GM18499 (cell line): Measurements from ENCODE around the gene TNFSF12.
A peak's percentile ranks its signal among the peaks of the same experiment; 100 is the strongest.
"Not testable (repeated sequence)": the region's sequence is repeated elsewhere in the genome, so short reads cannot be mapped to it uniquely, and the experiment has no call there.

Experiments used
- ATAC-seq: cut with Tn5 transposase; IDR thresholded peaks from one replicate; pipeline ENCODE4 v1.9.1; 2021; ENCODE audit warnings: moderate number of reproducible peaks; ENCODE audit not compliant: insufficient read depth, unreplicated experiment

Gene TNFSF12

DNA sequence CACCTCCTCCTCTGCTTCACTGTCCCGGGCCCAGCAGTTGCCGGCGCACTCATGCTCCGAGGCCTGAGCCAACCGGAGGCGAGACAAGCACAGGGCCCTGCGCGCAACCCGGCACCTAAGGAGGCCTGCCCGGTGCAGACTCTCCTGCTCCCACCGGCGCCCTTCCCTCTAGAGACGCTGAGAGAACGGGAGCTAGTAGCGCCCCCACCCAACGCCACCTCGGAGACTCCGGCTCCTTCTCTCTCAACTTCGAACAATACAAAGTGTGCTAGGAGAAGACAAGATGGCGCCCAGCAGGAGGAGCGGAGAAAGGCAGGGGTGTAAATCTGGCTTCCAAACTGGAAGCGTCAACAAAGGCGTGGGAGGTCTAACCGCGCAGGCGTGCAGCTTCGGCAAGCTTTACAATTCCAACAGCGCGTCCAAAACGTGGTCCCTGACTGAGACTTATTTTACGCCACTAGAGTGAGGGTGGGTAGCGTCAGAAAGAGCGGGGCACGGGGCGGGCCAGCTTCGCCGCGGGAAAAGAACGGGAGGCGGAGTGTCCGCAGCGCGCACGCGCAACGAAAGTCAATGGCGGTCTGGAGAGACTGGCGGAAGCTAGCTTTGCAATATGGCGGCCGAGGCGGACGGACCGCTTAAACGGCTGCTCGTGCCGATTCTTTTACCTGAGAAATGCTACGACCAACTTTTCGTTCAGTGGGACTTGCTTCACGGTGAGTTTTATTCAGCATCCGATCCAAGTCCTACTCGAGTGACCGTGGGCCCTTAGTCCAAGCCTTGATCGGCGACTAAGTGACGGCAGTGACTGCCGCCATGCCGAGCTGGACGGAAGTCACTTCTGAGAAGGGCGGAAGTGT, 34.6 kb downstream of the TNFSF12 start, which contains the start of gene MPDU1:
TSS of gene MPDU1 (plus strand) at position 600 of the 857 bp plus-strand sequence. CDS start at position 611, 11 bp downstream.
- peak; percentile 57 for ATAC-seq

DNA sequence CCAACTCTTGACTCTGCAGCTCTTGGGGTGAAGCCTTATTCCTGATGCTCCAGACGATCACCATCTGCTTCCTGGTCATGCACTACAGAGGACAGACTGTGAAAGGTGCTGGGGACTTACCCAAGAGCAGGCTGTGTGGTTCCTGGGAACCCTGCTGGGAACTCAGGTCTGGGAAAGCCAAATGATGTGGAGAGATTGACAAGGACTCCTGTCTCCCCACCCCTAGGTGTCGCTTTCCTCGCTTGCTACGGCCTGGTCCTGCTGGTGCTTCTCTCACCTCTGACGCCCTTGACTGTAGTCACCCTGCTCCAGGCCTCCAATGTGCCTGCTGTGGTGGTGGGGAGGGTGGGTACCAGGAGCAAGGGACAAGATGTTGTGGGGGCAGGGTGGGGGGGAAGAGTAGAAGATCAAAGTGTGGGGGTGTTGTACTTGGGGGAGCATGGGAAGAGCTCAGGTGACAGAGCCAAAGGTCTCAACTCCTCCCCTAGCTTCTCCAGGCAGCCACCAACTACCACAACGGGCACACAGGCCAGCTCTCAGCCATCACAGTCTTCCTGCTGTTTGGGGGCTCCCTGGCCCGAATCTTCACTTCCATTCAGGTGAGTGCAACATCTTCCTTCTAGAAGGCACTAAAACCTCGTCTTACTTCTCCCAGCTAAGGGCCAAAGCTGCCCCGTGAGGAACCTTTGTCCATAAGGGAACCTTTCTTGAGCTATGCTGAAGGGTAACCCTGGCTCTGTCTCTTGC, 38.0 kb downstream of the TNFSF12 start:
- no peak for ATAC-seq

DNA sequence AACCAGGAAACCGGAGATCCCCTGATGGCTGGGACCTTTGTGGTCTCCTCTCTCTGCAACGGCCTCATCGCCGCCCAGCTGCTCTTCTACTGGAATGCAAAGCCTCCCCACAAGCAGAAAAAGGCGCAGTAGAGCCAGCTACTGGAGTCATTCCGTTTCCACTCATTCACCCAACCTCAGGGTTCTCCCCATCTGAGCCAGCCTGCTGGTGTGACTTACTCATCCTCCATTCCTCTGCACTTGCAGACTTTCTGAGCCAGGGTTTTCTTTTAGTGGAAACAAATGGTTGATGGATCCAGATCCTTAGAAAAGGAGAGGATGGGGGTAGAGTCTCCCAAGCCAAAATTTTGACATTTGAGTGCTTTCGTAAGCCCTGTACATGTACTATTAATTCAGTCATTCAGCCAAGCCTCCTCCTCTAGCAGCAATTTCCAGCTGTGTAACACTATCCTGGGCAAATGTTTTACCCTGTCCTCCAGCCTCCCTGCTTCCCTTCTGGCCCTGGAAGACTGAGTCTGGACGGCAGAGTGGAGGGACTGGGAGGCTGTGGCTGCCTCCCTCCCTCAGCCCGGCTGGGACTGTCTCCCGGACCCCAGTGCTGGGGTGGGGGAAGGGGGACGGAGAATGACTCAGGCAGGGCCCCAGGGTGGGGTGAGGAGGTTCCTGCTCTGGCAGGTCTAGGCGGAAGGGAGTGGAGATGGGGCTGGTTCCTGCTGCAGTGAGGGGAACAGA, 38.7 kb downstream of the TNFSF12 start:
- no peak for ATAC-seq

DNA sequence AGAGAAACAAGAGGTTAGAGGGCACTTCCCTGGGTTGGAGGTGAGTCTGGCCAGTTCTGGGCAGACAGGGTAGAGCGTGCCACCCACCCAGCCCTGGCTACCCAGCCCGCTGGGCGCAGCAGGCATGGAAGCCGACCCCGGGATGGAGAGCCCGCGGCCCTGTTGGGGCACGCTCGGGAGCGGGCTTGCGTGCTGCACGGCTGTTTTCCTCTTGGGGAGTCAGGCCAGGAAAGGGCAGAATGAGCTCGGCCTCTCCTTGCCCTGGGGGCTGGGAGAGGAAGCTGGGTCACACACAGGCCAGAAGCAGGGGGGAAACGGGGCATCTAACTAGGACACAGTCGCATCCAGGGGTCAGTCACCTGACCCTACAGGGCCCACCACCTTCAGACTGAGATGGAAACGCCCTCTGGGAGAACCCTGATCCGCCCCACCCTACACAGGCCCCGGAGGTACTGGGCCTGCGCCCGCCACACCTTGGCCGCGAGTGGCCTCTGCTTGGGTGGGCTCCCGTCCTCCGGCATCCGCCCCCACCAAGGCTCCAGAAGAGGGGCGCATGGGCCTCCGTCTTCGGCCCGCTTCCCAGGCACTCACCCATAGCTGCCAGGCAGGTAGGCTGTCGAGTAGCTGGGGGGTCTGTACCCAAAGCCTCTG, 39.8 kb downstream of the TNFSF12 start:
- ATAC-seq: no peak

DNA sequence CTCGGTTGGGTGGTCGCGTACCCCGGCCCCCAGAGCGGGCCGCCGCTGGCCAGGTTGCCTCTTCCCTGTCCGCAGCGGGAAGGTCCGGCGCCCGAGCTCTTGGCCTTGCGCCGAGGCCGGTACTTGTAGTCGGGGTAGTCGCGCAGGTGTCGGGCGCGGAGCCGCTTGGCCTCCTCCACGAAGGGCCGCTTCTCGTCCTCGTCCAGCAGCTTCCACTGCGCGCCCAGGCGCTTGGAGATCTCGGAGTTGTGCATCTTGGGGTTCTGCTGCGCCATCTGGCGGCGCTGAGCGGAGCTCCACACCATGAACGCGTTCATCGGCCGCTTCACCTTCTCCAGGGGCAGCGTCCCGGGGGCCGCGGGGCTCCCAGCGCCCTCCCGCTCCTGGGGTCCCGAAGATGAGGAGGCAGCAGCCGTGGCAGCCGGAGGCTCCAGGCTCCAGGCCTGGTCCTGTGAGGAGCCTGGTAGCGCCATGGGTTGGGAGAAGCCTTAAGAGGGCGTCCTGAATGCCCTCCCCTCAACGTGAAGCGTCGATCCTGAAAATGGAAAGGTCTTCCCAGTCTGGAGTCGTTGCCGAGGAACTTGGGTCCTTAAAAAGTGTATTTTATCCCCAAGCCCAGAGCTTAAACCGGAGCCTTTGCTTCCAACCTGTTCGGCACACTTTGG, 40.5 kb downstream of the TNFSF12 start:
- no peak for ATAC-seq

DNA sequence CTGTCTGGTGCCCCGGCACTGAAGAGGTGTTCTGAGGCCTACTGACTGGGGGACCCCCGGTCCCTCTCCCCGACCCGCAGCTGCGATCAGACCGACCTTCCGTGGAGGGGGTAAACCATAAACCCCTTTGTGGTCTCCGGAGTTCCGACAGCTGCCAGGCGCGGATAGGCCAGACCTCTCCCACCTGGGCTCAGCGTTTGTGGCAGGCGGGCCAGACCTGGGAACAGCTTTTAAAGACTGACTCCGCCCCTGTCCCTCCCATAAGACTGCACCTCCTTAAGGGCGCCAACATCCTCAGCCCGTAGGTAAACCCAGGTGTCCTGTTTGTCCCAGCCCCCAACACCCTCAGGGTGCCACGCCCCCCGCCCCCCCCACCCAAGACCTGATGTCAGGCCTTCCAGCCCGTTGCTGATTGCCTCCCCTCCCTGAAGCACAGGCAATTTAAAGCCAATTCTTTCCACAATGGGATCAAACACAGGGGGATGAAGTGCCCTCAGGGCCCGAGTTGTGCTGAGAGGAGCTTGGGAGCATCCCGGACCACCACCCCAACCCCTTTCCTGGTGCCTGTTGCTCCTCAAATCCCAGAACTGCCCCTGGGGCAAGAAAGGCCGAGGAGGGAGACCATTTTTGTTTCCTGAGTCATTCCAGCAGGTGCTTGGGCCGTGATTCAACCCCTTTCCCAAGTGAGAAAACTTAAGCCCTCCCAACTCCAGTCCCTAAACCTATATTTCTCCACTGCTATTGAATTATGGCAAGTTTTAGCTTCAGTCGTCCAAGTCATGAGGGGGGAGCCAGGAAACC, 41.2 kb downstream of the TNFSF12 start, which contains the start of gene SOX15:
TSS of gene SOX15 (minus strand) at position 204 of the 801 bp plus-strand sequence. CDS start 418 bp downstream, outside the sequence.
- no peak for ATAC-seq

DNA sequence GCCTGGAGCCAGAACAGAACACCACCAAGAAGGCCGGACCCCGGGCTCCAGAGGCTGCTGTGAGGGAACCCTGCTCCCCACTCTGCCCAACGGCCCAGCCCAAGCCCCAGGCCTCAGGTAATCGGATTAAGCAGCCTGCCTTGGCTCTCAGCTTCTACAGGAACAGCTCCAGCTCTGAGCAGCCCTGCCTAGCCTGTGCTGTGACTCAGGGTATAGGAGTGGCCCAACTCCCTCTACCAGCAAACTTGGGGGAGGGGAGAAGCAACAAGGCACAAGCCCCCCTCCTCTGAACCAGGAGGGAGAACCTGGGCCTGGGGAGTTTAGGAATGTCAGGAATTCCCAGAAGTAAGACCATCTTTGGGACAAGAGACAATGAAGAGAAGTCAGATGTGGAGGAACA, 41.9 kb downstream of the TNFSF12 start:
- ATAC-seq: no peak

DNA sequence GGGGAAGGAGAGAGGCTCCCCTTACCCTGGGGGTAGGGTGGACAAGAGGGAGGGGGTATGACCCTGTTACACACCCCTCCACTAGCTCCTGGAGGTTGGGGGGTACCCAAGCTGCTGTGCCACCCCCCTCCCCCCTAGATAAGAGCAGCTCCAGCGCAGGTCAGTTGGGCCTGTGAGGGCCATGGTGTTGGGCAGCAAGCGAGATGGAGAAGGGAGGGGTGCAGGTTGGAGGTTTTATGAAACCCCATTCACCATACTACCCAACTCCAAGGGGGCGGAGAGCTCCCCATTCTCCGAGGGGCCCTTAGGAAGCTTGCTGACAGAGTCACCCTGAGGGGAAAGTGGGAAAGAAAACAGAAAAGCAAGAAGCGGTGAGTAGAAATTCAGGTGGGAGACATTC, 42.7 kb downstream of the TNFSF12 start:
- ATAC-seq: no peak

DNA sequence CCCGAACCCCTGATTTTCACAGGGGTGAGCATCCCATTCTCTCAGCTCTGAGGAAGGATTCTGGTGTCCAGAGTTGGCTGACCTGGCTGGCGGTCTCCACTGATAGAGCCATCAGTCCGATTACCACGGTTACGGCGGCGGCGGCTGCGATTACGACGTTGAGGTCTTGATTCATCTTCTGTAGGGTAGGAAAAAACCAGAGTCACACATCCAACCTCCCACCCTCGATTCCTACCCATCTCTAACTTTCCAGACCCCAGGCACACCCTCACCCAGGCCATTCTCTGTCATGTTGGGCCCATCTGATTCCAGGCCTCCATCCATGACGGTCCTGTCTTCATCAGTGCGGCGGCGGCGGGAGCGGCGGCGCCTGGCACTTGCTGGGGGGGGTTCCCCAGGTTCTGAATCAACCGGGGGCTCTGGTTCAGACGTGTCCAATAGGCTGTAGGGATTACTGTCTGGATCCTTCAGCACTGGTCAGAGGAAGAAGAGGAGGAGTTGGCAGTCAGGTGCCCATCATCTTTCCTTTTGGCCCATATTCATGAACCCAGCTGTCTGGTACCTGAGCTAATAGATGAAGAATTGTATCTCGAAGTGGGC, 43.7 kb downstream of the TNFSF12 start:
- no peak for ATAC-seq

DNA sequence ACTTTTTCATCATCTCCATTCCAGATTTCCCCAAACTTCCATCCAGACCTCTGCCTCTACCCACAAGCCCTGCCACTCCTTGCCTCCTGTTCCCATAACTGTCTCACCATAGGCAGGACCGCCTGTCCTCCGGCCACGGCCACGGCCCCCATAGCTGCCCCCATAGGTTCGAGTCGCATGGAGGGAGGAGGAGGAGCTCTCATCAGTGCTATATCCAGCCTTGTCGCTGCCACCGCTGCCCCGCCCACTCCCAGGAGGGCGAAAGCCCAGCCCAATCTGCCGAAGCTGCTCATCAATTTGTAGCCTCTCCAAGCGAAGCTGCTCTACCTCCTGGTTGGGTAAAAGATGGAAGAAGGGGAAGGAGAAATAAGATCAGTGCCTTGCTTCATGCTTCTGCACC, 44.4 kb downstream of the TNFSF12 start:
- ATAC-seq: no peak

DNA sequence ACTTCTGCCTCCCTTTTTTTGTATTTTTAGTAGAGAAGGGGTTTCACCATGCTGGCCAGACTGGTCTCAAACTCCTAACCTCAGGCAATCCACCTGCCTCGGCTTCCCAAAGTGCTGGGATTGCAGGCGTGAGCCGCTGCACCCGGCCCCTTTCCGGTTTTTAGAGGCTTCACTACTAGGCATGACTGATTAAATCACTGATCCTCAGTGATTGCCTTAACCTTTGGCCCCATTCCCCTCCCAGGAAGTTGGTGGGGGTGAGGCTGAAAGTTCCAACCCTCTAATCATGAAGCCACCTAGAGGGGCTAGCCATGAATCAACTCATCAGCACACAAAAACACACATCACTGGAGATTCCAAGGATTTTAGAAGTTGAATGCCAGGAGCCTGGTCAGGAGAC, 48.7 kb downstream of the TNFSF12 start:
- not testable (repeated sequence) for ATAC-seq

DNA sequence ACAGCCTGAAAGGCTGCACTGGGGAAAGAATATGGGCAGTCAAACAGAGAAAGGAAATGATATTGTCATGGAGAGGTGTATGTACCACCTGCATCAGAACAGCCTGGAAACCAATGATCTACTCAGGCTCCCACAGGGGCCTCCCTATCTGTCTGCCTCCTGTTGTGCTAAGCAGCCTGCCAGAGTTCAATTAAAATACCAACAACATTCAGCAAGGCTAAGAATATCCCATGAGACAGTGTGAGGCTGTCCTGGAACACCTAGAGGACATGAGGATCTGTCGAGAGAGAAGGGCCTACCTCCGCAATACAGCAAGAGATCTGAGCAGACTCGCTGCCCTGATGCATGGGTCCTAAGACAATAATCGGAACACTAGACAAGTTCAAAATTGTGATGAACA, 57.4 kb downstream of the TNFSF12 start:
- ATAC-seq: no peak
